ENCODE measurements around the gene APBB2.

Gene APBB2

GRCh38 chr4:41144812-41145211 lies 69.5 kb downstream of the APBB2 start:
- peak overlapping the region; percentile 83 to 96 for H2BK12ac ChIP-seq (ENCODE audit: low read length in 2 of 2)
- no peak overlapping the region for H3K4me2 ChIP-seq (ENCODE audit: low read length, poor library complexity, severe bottlenecking)
- H3K79me1 ChIP-seq (replicated peaks; ENCODE audit: low read length, poor library complexity, severe bottlenecking), result peaks cover 5% of the 10 kb centered on the region
- H3K23ac ChIP-seq (ENCODE audit: low read length in 2 of 2), result no peak overlapping the region
- H3K36me3 ChIP-seq (ENCODE audit: control insufficient read depth in 1 of 2, insufficient read depth in 2 of 2, low read depth in 1 of 2, low read length in 2 of 2), result peaks cover 2 to 3% of the 10 kb centered on the region in 2 experiments
- H3K9ac ChIP-seq (ENCODE audit: low read length), result peak overlapping the region; percentile 88
- H3K4me1 ChIP-seq (ENCODE audit: control insufficient read depth, insufficient read depth, low read depth, low read length), result peaks cover 13% of the 10 kb centered on the region
- no peak overlapping the region for H3K14ac ChIP-seq (ENCODE audit: low read length in 2 of 2)
- no peak overlapping the region for H2AFZ ChIP-seq (ENCODE audit: low read depth, low read length)
- no peaks in the 10 kb centered on the region for H3K27me3 ChIP-seq (ENCODE audit: control insufficient read depth in 1 of 2, insufficient read depth in 1 of 2, low read length in 2 of 2)
- peak overlapping the region; percentile 13 to 79 for H3K4ac ChIP-seq (ENCODE audit: low read depth in 1 of 2, low read length in 2 of 2)
- H3K9me3 ChIP-seq (ENCODE audit: control insufficient read depth, low read length), result no peaks in the 10 kb centered on the region
- H4K8ac ChIP-seq (ENCODE audit: low read length), result peak overlapping the region; percentile 57
- peak overlapping the region; percentile 90 for H2AK5ac ChIP-seq (ENCODE audit: low read length, severe bottlenecking)
- DNase-seq, result no peak
- WGBS, result 51% methylated on average over 3 of the region's 5 CpGs
- peak overlapping the region; percentile 90 for H2BK5ac ChIP-seq (ENCODE audit: low read depth, low read length, poor library complexity, severe bottlenecking)
- H2BK15ac ChIP-seq (ENCODE audit: low read depth, poor library complexity, severe bottlenecking), result peak overlapping the region; percentile 87
- H2BK120ac ChIP-seq (ENCODE audit: low read depth, low read length), result peak overlapping the region; percentile 85
- peak overlapping the region; percentile 88 to 92 for H3K18ac ChIP-seq (ENCODE audit: low read depth in 1 of 2, low read length in 2 of 2)
- H3K27ac ChIP-seq (ENCODE audit: low read length, poor library complexity, severe bottlenecking), result peak overlapping the region; percentile 94
- H3K4me3 ChIP-seq (ENCODE audit: insufficient read depth in 1 of 2, low read depth in 1 of 2, low read length in 2 of 2), result no peak overlapping the region
- H4K91ac ChIP-seq (ENCODE audit: low read length), result peak overlapping the region; percentile 52

- Histone ChIP-seq H3K23ac (ENCODE audit: low read length in 2 of 2) (no peak overlapping the region), H3K14ac (ENCODE audit: low read length in 2 of 2) (no peak overlapping the region), H3K36me3 (ENCODE audit: control insufficient read depth in 1 of 2, insufficient read depth in 2 of 2, low read depth in 1 of 2, low read length in 2 of 2) (peaks cover 2 to 3% of the 10 kb centered on the region in 2 experiments), H3K9ac (ENCODE audit: low read length) (peak overlapping the region; percentile 88), H2BK5ac (ENCODE audit: low read depth, low read length, poor library complexity, severe bottlenecking) (peak overlapping the region; percentile 19), H3K4me2 (ENCODE audit: low read length, poor library complexity, severe bottlenecking) (no peak overlapping the region), H2BK12ac (ENCODE audit: low read length in 2 of 2) (no peak overlapping the region), H3K9me3 (ENCODE audit: control insufficient read depth, low read length) (no peaks in the 10 kb centered on the region), H3K18ac (ENCODE audit: low read depth in 1 of 2, low read length in 2 of 2) (no peak overlapping the region), H3K4me1 (ENCODE audit: control insufficient read depth, insufficient read depth, low read depth, low read length) (peaks cover 13% of the 10 kb centered on the region), H4K91ac (ENCODE audit: low read length) (no peak overlapping the region), H2AK5ac (ENCODE audit: low read length, severe bottlenecking) (no peak overlapping the region), H3K79me1 (replicated peaks; ENCODE audit: low read length, poor library complexity, severe bottlenecking) (peaks cover 5% of the 10 kb centered on the region), H2BK15ac (ENCODE audit: low read depth, poor library complexity, severe bottlenecking) (no peak overlapping the region), H2BK120ac (ENCODE audit: low read depth, low read length) (no peak overlapping the region), H3K4me3 (ENCODE audit: insufficient read depth in 1 of 2, low read depth in 1 of 2, low read length in 2 of 2) (no peak overlapping the region), H3K27ac (ENCODE audit: low read length, poor library complexity, severe bottlenecking) (peak overlapping the region; percentile 75), H4K8ac (ENCODE audit: low read length) (no peak overlapping the region), H3K27me3 (ENCODE audit: control insufficient read depth in 1 of 2, insufficient read depth in 1 of 2, low read length in 2 of 2) (no peaks in the 10 kb centered on the region), H2AFZ (ENCODE audit: low read depth, low read length) (no peak overlapping the region), H3K4ac (ENCODE audit: low read depth in 1 of 2, low read length in 2 of 2) (no peak overlapping the region)
- 33% methylated on average over 1 of the region's 3 CpGs for WGBS
- DNase-seq, result no peak
These were observed 70.3 kb downstream of the APBB2 start for GRCh38 chr4:41144040-41144379.

GRCh38 chr4:41143311-41144039 lies 70.9 kb downstream of the APBB2 start:
- Histone ChIP-seq H3K14ac (ENCODE audit: low read length in 2 of 2) (no peak overlapping the region), H4K8ac (ENCODE audit: low read length) (no peak overlapping the region), H3K9ac (ENCODE audit: low read length) (peak overlapping the region; percentile 88), H3K4me2 (ENCODE audit: low read length, poor library complexity, severe bottlenecking) (no peak overlapping the region), H2AK5ac (ENCODE audit: low read length, severe bottlenecking) (no peak overlapping the region), H3K79me1 (replicated peaks; ENCODE audit: low read length, poor library complexity, severe bottlenecking) (peaks cover 5% of the 10 kb centered on the region), H3K27me3 (ENCODE audit: control insufficient read depth in 1 of 2, insufficient read depth in 1 of 2, low read length in 2 of 2) (no peaks in the 10 kb centered on the region), H3K36me3 (ENCODE audit: control insufficient read depth in 1 of 2, insufficient read depth in 2 of 2, low read depth in 1 of 2, low read length in 2 of 2) (peaks cover 2 to 3% of the 10 kb centered on the region in 2 experiments), H3K4ac (ENCODE audit: low read depth in 1 of 2, low read length in 2 of 2) (peak overlapping the region in 1 of 2 experiments; percentile 61), H2BK12ac (ENCODE audit: low read length in 2 of 2) (peak overlapping the region in 1 of 2 experiments; percentile 70), H3K18ac (ENCODE audit: low read depth in 1 of 2, low read length in 2 of 2) (peak overlapping the region in 1 of 2 experiments; percentile 11), H3K4me3 (ENCODE audit: insufficient read depth in 1 of 2, low read depth in 1 of 2, low read length in 2 of 2) (peak overlapping the region in 1 of 2 experiments; percentile 58), H2AFZ (ENCODE audit: low read depth, low read length) (no peak overlapping the region), H2BK15ac (ENCODE audit: low read depth, poor library complexity, severe bottlenecking) (no peak overlapping the region), H3K27ac (ENCODE audit: low read length, poor library complexity, severe bottlenecking) (peak overlapping the region; percentile 75), H3K4me1 (ENCODE audit: control insufficient read depth, insufficient read depth, low read depth, low read length) (peaks cover 13% of the 10 kb centered on the region), H3K23ac (ENCODE audit: low read length in 2 of 2) (no peak overlapping the region), H2BK5ac (ENCODE audit: low read depth, low read length, poor library complexity, severe bottlenecking) (peak overlapping the region; percentile 67), H4K91ac (ENCODE audit: low read length) (no peak overlapping the region), H3K9me3 (ENCODE audit: control insufficient read depth, low read length) (no peaks in the 10 kb centered on the region), H2BK120ac (ENCODE audit: low read depth, low read length) (no peak overlapping the region)
- peak; percentile 94 for DNase-seq
- 40% methylated on average over 2 of the region's 6 CpGs for WGBS

GRCh38 chr4:41142376-41143310 lies 71.7 kb downstream of the APBB2 start:
- H3K36me3 ChIP-seq (ENCODE audit: control insufficient read depth in 1 of 2, insufficient read depth in 2 of 2, low read depth in 1 of 2, low read length in 2 of 2), result peaks cover 2 to 3% of the 10 kb centered on the region in 2 experiments
- no peak overlapping the region for H2AFZ ChIP-seq (ENCODE audit: low read depth, low read length)
- peak overlapping the region; percentile 88 for H3K9ac ChIP-seq (ENCODE audit: low read length)
- DNase-seq, result peak; percentile 78
- H2BK15ac ChIP-seq (ENCODE audit: low read depth, poor library complexity, severe bottlenecking), result no peak overlapping the region
- peak overlapping the region in 1 of 2 experiments; percentile 79 for H2BK12ac ChIP-seq (ENCODE audit: low read length in 2 of 2)
- H2BK5ac ChIP-seq (ENCODE audit: low read depth, low read length, poor library complexity, severe bottlenecking), result peak overlapping the region; percentile 67
- peak overlapping the region; percentile 75 for H3K27ac ChIP-seq (ENCODE audit: low read length, poor library complexity, severe bottlenecking)
- no peak overlapping the region for H3K23ac ChIP-seq (ENCODE audit: low read length in 2 of 2)
- no peak overlapping the region for H3K14ac ChIP-seq (ENCODE audit: low read length in 2 of 2)
- H2AK5ac ChIP-seq (ENCODE audit: low read length, severe bottlenecking), result peak overlapping the region; percentile 8
- no peaks in the 10 kb centered on the region for H3K27me3 ChIP-seq (ENCODE audit: control insufficient read depth in 1 of 2, insufficient read depth in 1 of 2, low read length in 2 of 2)
- H4K91ac ChIP-seq (ENCODE audit: low read length), result no peak overlapping the region
- peak overlapping the region; percentile 50 to 68 for H3K18ac ChIP-seq (ENCODE audit: low read depth in 1 of 2, low read length in 2 of 2)
- peaks cover 13% of the 10 kb centered on the region for H3K4me1 ChIP-seq (ENCODE audit: control insufficient read depth, insufficient read depth, low read depth, low read length)
- no peak overlapping the region for H3K4me2 ChIP-seq (ENCODE audit: low read length, poor library complexity, severe bottlenecking)
- 66% methylated on average over 8 of the region's 10 CpGs for WGBS
- H4K8ac ChIP-seq (ENCODE audit: low read length), result no peak overlapping the region
- H3K4ac ChIP-seq (ENCODE audit: low read depth in 1 of 2, low read length in 2 of 2), result peak overlapping the region; percentile 22 to 61
- H3K79me1 ChIP-seq (replicated peaks; ENCODE audit: low read length, poor library complexity, severe bottlenecking), result peaks cover 7% of the 10 kb centered on the region
- H3K4me3 ChIP-seq (ENCODE audit: insufficient read depth in 1 of 2, low read depth in 1 of 2, low read length in 2 of 2), result peak overlapping the region in 1 of 2 experiments; percentile 39
- no peaks in the 10 kb centered on the region for H3K9me3 ChIP-seq (ENCODE audit: control insufficient read depth, low read length)
- peak overlapping the region; percentile 0 for H2BK120ac ChIP-seq (ENCODE audit: low read depth, low read length)

Data from mesenchymal stem cell (in vitro differentiated cells and primary cell).